COLO668 (cell line): ENCODE data around the gene SETDB1.
A peak's percentile ranks its signal among the peaks of the same experiment; 100 is the strongest.

Experiments
- DNase-seq: peaks from one replicate; lab custom pipeline; 2025; ENCODE audit not compliant: unreplicated experiment; lab: John Stamatoyannopoulos, UW

The SETDB1 gene

DNA sequence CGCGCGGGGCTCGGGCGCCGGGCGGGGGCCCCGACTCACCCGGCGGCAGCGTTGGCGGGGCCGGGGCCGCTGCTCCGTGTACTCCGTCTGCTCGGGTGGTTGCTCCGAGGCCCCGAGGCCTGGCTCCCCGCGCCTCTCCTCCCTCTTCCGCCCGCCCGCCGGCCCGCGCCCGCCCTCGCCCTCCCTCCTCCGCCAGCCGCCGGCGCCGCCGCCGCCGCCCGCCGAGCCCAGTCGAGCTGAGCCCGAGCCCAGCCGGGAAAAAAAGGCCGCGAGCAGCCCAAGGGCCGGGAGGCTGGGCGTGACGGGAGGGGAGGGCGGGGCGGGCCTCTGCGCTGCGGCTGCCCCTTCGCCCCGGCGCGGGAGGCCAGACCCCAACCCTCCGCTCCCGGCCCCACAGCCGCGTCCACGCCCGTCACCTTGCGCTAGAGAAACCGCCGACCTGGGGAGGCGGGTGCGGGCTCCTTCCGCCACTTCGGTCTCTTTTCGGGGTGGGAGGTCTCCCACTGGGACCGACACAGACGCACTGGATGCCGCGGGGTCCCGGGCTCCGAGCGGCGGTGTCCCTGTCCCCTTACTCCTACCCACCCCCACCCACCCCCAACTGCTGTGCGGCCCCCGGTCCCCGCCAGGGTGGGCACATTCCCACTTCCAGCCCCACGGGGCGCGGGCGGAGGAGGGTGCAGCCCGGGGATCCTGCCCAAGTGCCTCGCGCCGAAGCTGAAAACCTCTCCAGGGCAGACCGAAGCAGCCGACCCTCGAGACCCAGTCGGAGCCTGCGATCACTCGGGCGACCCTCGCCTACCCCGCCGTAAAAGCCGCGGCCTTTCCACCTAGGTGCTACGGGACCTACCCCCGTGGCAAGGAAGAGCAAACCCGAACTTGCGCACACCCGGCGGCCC is 48.7 kb downstream of the SETDB1 start, which contains the start of gene CERS2:
Gene CERS2 (minus strand): TSS at position 256 of the 899 bp plus-strand sequence. CDS start 5,745 bp downstream, outside the sequence.
- DNase-seq = peak; percentile 90

DNA sequence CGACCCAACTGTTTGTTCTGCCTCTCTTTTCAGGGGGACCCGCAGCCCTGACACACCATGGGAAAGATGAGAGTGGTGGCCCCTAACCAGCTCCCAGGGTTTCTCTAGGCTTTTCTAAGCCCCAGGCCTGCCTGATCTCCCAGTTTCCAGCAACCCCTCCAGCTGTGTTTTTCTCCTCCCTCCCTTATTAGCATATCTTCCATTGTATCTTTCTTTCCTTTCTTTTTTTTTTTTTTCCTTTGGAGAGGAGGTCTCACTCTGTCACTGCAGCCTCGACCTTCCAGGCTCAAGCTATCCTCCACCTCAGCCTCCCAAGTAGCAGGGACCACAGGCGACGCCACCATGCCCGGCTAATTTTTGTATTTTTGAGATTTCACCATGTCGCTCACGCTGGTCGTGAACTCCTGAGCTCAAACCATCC is 50.2 kb downstream of the SETDB1 start:
- DNase-seq = no peak

DNA sequence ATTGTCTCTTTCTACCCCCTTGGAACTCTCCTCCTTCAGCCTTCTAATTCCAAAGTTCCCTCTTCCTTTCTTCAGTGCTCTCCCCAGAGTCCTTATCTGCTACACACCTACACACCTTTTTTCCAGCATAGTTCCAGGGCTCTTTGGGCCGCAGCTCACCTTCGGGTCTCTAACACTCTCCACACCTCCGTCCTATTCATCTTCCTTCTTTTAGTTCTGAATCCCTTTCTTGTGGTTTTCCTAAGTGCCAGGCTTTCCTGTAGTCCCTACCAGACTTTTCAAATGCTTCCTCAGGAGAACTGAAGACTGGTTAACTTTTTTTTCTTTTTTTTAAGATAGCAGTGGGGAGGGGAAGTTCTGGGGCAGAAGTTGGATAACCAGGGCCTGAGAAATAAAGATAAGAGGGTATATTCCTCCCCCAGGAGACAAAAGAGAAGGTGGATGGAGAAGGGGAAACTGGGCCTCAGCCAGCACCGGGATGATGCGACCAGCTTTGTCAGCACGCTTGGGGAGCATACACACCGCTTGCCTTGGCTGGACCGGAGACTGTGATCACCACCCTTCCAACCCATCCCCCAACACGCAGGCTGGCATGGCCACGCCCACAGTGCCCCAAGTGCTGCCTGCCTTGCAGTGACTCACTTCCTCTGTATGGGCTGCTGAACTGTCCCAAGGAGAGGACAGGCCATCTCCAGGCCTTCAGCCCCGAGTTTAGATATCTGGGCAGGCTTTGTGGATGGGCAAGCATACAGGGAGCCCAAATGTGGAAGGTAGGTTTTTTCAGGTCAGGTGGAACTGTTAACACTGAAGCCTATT is 50.9 kb downstream of the SETDB1 start:
- peak; percentile 74 for DNase-seq

DNA sequence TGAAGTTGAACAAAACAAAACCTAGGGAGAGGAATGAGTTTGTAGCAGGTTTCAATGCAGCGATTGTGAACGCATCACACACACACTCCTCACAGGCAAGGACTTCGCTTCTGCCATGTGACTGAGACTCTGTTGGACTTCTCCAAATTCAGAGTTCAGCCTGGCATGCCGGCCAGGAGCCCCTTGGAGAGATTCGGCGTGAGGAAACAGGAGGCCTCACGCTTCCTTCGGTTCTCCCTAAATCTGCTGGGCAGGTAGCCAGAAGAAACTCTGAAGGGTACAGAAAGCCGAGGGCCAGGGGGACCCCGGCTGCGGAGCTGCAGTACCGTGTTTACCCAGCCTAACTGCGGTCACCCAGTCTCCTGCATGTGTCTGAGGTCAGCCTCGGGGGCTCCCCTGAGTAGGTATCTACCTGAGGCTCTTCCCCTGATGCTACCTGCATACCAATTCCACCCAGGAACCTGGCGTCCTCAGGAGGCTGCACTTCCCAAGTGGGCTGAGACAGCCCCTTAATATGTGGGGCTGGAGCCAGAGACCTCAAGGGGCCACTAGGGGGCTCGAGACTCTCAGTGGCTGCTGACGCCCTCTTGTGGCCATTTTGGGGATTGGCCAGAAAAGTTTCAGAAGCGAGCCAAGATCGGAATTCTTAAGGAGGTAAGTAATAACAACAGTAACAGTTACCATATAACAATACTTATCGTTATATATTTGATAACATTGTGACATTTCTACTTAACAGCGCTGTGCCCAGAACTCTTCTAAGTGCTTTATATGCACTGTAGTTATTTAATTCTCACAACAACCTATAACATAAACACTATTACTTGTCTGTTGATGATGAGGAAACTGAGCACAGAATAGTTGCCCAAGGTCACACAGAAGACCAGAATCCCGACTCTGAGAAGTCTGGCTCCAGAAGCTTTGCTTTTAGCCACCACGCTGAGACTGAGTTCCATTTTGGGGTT is 53.2 kb downstream of the SETDB1 start:
- DNase-seq = peak; percentile 86

DNA sequence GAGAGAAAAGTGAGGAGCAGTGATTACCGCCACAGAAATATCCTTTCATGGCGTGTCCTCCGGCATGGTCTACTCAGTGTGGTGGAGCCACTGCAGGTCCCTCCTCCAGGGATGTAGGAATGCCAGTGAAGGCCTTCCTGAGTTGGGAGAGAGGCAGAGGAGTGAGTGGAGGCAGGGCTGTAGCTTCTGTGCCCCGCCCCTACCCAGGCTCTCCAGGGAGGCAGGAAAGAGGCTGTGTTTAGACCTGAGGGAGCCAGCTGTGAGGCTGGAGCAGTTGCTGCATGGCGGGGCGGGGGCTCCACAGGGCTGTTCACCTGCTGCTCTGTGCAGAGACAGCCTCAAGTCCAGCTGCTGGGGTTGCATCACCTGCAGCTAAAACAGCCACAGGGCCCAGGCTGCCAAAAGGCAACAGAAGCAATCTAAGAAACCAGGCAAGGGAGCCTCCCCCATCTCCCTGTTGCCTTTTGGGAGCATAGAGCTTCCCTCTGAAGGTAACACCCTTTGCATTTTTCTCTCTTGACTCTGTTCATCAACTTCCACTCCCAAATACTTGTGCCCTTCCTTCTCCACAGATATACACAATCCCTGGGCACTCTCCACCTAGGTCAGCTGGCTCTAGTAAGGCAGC is 55.1 kb downstream of the SETDB1 start:
- DNase-seq = peak; percentile 82

DNA sequence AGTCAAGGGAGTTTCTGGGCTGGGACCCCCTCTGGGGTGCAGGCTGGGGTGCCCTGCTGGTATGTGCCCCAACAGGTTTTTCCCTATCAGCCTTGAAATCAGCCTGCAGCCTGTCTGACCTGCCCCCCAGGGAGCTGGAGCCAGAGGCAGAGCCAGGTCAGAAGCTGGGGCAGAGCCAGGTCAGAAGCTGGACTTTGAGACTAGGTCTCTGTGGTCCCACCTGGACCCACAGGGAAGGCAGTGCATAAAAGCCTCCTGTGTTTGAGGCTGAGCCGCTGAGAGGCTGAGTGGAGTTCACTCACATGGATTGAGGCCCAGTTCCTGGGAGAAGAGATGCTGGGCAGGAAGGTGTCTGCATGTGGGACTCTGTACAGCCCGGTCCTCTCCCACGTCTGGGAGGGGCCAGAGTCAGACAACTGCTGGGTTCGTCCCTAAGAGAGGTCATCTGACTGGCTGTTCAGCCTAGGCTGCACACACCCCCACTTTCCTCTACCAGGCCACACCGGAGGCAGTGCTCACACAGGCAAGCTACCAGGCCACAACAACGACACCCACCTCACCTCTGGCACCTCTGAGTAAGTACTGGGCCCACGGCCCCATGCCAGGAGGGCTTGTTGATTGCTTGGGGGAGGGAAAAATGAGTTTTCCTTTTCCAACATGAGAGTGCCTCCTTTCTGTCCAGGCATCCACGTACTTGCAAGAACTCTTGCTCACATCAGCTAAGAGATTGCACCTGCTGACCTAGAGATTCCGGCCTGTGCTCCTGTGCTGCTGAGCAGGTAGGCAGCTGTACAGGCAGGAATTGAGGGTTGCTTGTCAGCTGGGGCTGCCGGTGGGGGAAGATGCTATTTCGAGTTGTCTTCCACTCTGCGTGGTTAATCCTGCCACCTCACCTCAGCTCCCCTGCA is 55.9 kb downstream of the SETDB1 start, which contains the start of gene ANXA9:
Gene ANXA9 (plus strand): TSS at position 488 of the 908 bp plus-strand sequence. CDS start 814 bp downstream, outside the sequence.
- DNase-seq = no peak

DNA sequence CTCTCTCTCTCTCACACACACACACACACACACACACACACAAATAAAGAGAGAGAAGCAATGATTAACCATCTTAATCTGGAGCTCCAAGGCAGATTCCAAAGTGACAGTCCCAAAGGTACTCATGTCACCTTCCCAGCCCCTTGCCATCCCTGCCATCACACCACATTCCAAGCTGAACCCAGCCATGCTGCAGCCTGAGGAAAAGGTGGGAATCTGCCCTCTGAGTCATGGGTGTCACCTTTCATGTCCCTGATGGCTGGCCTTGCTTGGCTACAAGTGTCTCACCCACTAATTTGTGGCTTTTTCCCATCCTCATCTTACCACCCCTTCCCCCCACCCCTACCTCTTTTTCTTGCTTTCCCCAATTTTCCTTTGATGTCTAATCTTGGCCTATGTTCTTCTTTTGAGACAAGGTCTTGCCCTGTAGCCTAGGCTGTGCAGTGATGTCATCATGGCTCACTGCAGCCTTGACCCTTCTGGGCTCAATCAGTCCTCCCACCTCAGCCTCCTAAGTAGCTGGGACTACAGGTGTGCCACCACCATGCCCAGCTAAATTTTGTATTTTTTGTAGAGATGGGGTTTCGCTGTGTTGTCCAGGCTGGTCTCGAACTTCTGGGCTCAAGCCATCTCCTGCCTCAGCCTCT is 59.1 kb downstream of the SETDB1 start:
- no peak for DNase-seq

DNA sequence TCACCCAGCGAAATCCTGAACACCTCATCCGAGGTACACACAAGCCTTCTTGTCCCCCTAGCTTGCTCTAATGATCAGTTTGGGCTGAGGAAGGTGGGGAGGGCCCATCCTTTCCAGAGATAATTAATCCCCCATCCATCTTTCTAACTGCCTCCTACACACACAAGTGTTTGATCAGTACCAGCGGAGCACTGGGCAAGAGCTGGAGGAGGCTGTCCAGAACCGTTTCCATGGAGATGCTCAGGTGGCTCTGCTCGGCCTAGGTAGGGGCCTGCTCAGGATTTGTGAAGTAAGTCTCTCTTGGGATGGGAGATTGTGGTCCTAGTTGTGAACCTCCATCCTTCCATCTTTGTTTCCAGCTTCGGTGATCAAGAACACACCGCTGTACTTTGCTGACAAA is 61.8 kb downstream of the SETDB1 start:
- no peak for DNase-seq

DNA sequence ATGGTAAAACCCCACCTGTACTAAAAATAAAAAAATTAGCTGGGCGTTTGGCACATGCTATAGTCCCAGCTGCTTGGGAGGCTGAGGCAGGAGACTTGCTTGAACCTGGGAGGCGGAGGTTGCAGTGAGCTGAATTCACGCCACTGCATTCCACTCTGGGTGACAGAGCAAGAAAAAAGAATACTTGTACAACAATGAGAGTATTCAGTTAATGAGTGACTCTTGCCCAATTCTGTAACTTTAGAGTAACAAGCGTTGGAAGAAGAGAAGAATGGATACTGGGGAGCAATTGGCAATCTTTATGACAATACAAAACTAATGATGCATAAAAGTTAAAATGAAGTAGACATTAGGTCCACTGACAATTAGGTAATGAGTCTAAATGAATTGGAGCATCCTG is 66.5 kb downstream of the SETDB1 start:
- DNase-seq = no peak

DNA sequence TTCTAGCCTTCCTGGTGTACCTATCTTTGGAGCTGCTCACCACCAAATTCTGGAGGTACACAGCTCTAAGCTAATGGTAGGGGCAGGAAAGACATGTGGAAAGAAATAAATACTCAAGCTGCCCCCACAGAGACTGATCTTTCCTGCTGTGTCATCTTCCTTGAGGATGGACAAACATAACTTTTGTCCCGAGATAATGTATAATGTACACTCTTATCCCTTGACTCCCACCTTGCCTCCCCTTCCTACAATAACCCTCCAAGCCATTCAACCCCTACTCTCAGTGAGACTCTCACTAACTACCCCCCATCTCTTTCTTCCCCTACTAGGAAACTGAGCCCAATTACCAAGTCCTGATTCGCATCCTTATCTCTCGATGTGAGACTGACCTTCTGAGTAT is 68.1 kb downstream of the SETDB1 start:
- DNase-seq = no peak

DNA sequence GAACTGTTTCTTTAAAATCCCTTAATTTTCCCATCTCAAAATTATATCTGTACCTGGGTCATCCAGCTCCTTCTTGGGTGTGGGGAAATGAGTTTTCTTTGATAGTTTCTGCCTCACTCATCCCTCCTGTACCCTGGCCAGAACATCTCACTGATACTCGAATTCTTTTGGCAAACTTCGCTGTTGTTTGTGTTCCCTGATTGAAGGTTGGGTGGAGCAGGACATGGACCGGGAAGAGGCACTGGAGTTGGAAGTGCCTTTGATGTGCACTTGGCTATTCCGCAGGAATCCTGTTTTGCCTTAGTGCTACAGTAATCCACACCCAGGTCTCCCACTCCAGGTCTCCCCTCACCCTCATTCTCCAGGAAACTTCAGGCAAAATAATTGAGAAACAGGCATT is 69.3 kb downstream of the SETDB1 start:
- DNase-seq = no peak

DNA sequence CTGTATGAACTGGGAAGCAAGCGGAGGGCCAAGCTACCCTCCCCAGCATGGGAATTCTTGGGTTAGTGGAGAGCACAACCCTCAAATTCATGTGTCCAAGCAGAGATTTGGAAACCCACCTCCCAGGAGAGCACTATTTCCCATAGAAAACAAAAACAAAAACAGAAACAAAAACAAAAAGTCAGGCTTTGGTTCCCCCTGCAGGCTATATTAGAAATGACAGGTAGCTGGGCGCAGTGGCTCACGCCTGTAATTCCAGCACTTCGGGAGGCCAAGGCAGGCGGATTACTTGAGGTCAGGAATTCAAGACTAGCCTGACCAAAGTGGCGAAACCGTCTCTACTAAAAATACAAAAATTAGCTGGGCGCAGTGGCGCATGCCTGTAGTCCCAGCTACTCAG is 69.7 kb downstream of the SETDB1 start:
- no peak for DNase-seq

DNA sequence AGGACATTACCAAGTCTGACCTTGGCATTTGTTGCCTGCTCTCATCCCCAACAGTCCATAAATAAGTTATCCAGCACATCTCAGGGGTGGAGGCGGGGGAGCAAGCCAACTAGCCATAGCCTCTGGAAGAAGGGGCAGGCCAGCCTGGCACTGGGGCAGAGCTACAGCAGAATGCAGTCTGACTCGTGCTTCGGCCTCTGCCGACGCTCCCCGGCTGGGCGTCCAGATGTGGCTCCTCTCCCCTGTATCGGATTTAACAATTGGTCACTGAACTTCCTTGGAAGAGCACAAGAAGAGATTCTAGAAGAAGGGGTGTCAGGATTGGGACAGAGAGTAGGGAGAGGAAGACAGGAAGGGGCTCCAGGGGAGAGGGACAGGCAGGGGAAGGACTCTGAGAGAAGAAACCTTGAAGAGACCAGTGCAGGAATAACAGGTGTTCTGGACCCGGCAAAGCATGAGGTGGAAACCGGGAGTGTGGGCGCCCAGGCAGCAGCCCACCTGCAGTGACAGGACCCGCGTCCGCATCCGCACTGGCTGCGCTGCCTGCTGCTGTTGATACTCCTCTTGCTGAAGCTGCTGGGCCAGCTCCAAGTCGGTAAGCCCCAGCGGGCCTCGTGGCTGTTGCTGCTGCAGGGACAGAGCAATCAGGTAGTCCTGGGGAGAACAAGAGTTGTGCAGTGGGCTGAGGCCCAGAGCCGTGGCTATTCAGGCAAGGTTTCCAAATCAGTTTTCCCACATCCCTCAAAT is 71.1 kb downstream of the SETDB1 start:
- no peak for DNase-seq

DNA sequence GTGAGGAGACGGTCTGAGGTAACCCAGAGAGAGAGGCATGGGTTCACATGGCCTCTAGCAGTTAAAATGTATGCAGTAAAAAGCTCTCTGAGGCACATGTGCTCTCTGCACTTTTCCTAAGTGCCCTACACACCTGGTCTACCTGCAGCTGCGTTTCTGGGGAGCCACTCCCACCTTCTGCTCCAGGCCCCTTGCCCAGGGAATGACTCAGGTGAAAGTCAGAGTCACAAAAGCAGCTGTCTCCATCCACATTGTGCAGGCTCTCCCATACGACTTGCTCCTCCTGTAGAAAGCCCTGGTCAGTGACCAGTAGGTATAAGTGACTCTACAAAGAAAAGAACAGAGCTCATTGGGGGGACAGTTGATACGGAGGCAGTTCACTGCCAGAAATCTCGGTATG is 71.8 kb downstream of the SETDB1 start:
- DNase-seq = no peak

DNA sequence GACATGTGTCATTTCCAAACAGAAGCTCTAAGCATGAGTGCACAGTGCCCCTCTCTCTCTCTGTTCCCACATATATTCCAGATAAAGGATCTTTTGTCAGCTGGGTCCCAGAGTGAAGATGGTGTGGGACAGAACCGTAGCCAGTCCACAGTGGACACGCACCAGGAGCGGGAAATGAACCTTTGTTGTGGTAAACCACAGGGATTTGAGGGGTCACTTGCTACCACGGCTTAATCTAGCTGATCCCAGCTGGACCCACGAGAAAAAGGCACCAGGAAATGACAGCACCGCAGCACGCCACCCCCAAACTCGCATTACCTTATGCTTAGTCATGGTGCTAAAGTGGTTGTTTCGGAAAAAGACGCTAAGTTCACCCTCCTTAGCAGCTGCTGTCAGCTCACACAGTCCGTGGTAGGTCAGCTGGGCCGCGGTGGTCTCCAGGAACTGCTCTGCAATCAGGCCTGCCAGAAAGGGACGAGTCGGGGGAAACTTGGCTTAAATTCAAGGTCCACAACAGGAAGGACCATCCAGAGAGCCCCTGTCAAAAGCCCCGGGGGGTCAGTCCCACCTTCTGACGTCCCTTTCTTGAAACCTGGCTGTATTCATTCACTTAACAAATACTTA is 73.0 kb downstream of the SETDB1 start:
- DNase-seq = no peak

DNA sequence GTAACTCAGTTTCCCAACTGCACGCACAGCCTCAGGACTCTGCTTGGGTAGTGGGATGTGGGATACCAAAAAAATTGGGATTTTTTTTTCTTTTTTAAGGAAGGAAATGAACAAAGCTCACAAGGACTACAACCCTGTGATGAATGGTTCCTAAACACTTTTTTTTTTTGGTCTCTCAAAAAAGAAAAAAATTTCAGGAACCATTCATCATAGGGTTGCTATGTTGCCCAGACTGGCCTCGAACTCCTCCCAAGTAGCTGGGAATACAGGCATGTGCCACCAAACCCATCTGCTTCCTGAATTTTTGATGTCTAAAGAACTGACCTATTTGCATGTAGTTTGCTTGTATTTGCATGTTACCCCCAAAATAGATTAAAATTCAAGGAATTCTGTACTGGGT is 73.8 kb downstream of the SETDB1 start:
- DNase-seq = no peak

DNA sequence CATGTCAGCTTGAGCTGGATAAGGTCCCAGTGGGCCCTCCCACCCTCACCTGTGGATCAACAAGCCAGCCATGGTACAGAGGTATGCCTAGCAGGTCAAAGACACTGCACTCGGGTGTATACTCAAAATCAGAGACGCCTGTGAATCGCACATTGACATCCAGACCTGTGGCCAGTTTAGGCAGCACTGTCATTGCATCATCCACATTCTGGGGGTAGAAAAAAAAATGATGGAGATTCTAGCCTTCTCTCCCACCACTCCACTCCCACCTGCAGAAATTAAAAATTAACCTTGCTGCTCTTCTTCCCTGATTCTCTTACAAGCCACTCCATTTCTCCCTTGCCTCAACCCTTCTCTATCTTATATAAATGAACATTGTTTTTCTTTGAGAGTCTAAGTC is 74.2 kb downstream of the SETDB1 start:
- no peak for DNase-seq

DNA sequence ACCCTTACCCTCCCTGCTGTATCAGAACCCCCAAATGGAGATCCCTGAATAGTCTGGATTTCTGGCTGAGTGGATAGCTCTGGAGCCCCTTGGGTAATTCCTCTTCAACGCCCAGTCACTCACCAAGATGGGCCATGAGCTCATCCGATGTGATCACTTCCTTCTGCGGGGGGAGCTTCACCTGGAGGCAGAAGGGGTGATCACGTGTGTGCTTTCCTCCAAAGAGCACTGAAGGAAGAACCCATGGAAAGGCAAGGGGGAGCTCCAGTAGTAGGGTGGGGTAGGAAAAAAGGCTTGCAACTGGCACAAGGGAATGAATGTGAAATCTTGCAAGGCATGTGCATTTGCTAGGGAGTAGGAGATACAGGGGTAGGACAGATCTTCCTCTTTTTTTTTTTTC is 75.4 kb downstream of the SETDB1 start:
- no peak for DNase-seq
